ENCODE results near the gene PRMT7.

The PRMT7 gene

DNA sequence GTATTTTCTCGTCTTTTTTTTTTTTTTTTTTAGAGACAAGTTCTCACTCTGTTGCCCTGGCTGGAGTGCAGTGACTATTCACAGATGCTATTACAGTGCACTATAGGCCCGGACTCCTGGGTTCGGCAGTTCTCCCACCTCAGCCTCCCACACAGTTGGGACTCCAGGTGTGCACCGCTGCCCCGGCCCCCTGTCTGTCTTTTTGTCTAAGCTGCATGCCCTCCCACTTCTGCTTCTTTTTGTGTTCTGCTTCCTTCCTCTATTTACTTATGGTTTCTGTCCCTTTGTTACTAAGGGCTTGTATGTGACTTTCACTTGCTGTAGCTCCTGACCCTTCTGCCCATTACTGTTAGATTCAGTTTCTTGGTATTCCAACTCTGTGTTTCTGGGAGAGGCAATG is 26.0 kb upstream of the PRMT7 start:
- Histone ChIP-seq H3K9me2 (replicated peaks; ENCODE audit: low read depth, low read length) (no peaks in the 10 kb centered on the region), H3K4me1 (ENCODE audit: insufficient read depth, low read length, poor library complexity, severe bottlenecking) (peaks cover 67% of the 10 kb centered on the region), H3F3A (ENCODE audit: low read depth) (peaks cover 17% of the 10 kb centered on the region), H3K36me3 (ENCODE audit: insufficient read depth, low read length) (peaks cover 7% of the 10 kb centered on the region; the same call in 1 of the 2 replicates), H3K4me3 (ENCODE audit: low read length, poor library complexity, severe bottlenecking) (peak overlapping the region; percentile 74), H3K27me3 (ENCODE audit: insufficient read depth, low read length, poor library complexity, severe bottlenecking) (no peaks in the 10 kb centered on the region), H4K20me1 (ENCODE audit: insufficient read depth, low read length, poor library complexity, severe bottlenecking) (peaks cover 7% of the 10 kb centered on the region), H3K4me2 (ENCODE audit: low read depth, low read length, poor library complexity, severe bottlenecking) (peak overlapping the region; percentile 98), H3K79me2 (ENCODE audit: insufficient read depth, low read length) (peaks cover 57% of the 10 kb centered on the region), H3K9ac (ENCODE audit: low read depth, low read length, poor library complexity, severe bottlenecking) (peak overlapping the region; percentile 82), H2AFZ (ENCODE audit: low read length) (no peak overlapping the region), H3K9me3 (ENCODE audit: insufficient read depth, low read depth, low read length) (no peaks in the 10 kb centered on the region)
- no peak for TF ChIP-seq EZH2phosphoT487 (IDR thresholded peaks at IDR 0.05; ENCODE audit: borderline replicate concordance)
- TF ChIP-seq, protein P1, sequence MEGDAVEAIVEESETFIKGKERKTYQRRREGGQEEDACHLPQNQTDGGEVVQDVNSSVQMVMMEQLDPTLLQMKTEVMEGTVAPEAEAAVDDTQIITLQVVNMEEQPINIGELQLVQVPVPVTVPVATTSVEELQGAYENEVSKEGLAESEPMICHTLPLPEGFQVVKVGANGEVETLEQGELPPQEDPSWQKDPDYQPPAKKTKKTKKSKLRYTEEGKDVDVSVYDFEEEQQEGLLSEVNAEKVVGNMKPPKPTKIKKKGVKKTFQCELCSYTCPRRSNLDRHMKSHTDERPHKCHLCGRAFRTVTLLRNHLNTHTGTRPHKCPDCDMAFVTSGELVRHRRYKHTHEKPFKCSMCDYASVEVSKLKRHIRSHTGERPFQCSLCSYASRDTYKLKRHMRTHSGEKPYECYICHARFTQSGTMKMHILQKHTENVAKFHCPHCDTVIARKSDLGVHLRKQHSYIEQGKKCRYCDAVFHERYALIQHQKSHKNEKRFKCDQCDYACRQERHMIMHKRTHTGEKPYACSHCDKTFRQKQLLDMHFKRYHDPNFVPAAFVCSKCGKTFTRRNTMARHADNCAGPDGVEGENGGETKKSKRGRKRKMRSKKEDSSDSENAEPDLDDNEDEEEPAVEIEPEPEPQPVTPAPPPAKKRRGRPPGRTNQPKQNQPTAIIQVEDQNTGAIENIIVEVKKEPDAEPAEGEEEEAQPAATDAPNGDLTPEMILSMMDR (conservative IDR thresholded peaks at IDR 0.05; ENCODE audit: low read length): no peak

DNA sequence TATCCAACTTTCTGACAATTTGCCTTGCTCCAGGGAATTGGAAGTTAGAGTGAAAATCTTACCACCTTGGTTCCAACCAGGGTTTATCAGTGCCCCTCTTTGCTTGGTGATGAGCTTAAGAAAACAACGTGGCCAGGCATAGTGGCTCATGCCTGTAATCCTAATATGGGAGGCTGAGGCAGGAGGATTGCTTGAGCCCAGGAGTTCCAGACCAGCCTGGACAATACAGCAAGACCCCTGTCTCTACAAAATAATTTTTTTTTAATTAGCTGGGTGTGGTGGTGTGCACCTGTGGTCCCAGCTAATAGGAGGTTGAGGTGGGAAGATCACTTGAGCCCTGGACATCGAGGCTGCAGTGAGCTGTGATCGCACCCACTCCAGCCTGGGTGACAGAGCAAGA is 25.1 kb upstream of the PRMT7 start:
- no peaks in the 10 kb centered on the region for H3K9me2 ChIP-seq (replicated peaks; ENCODE audit: low read depth, low read length)
- H3K27me3 ChIP-seq (ENCODE audit: insufficient read depth, low read length, poor library complexity, severe bottlenecking): no peaks in the 10 kb centered on the region
- no peaks in the 10 kb centered on the region for H3K9me3 ChIP-seq (ENCODE audit: insufficient read depth, low read depth, low read length)
- peaks cover 19% of the 10 kb centered on the region for H3F3A ChIP-seq (ENCODE audit: low read depth)
- peaks cover 7% of the 10 kb centered on the region for H4K20me1 ChIP-seq (ENCODE audit: insufficient read depth, low read length, poor library complexity, severe bottlenecking)
- TF ChIP-seq EZH2phosphoT487 (IDR thresholded peaks at IDR 0.05; ENCODE audit: borderline replicate concordance): no peak
- TF ChIP-seq, protein P1 (conservative IDR thresholded peaks at IDR 0.05; ENCODE audit: low read length): no peak
- H3K4me1 ChIP-seq (ENCODE audit: insufficient read depth, low read length, poor library complexity, severe bottlenecking): peaks cover 75% of the 10 kb centered on the region
- peak overlapping the region; percentile 98 for H3K4me2 ChIP-seq (ENCODE audit: low read depth, low read length, poor library complexity, severe bottlenecking)
- H3K9ac ChIP-seq (ENCODE audit: low read depth, low read length, poor library complexity, severe bottlenecking): peak overlapping the region; percentile 82
- peaks cover 55% of the 10 kb centered on the region for H3K79me2 ChIP-seq (ENCODE audit: insufficient read depth, low read length)
- no peak overlapping the region for H2AFZ ChIP-seq (ENCODE audit: low read length)
- H3K36me3 ChIP-seq (ENCODE audit: insufficient read depth, low read length): peaks cover 10% of the 10 kb centered on the region; the same call in 1 of the 2 replicates
- peak overlapping the region; percentile 74 for H3K4me3 ChIP-seq (ENCODE audit: low read length, poor library complexity, severe bottlenecking)

DNA sequence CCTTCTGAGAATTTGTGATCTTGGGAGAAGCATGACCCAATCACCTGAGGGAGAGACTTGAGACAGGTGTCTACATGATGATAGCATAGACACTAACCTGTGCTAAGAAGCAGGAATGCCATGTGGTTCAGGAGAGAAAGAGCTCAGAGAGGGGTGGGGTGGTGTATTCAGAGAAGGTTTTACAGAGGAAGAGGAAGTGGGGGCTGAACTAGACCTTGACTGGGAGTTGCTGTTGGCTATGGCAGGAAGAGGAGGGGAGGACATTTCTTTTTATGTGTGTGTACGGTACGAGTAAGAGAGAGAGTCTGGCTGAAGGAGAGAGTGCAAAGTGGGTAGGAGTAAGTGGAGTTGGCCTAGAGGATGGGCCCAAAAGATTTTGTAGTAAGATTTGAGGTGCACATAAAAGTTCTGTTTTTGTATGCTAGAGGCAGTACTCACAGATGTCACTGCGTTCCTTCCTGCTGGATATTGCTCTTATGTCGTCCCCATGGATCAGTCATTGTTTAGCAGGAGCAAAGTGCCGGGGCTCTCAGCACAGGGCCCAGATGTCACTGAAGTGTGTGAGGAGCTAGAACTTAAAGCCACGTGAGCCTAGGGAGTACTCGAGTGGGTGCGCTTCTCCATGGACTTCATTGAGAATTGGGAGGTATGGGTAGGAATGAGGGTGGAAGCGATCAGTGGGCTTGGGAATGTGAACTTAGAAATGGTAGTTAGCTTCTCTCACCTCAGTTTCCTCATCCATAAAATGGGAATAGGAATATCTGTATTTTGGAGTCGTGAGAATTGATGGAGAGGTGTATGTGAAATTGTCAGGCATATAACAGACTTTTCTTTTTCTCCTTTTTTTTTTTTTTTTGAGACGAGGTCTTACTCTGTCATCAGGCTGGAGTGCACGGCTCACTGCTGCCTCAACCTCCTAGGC is 24.4 kb upstream of the PRMT7 start:
- Histone ChIP-seq H3K4me2 (ENCODE audit: low read depth, low read length, poor library complexity, severe bottlenecking) (peak overlapping the region; percentile 98), H3K9me3 (ENCODE audit: insufficient read depth, low read depth, low read length) (no peaks in the 10 kb centered on the region), H3K4me3 (ENCODE audit: low read length, poor library complexity, severe bottlenecking) (peak overlapping the region; percentile 74)

More for the DNA sequence above, 24.4 kb upstream of the PRMT7 start:
- Histone ChIP-seq H3K27me3 (ENCODE audit: insufficient read depth, low read length, poor library complexity, severe bottlenecking) (no peaks in the 10 kb centered on the region), H3F3A (ENCODE audit: low read depth) (peaks cover 19% of the 10 kb centered on the region), H4K20me1 (ENCODE audit: insufficient read depth, low read length, poor library complexity, severe bottlenecking) (peaks cover 7% of the 10 kb centered on the region), H3K4me1 (ENCODE audit: insufficient read depth, low read length, poor library complexity, severe bottlenecking) (peaks cover 78% of the 10 kb centered on the region), H3K79me2 (ENCODE audit: insufficient read depth, low read length) (peaks cover 56% of the 10 kb centered on the region), H3K36me3 (ENCODE audit: insufficient read depth, low read length) (peaks cover 17% of the 10 kb centered on the region; the same call in 1 of the 2 replicates), H3K9ac (ENCODE audit: low read depth, low read length, poor library complexity, severe bottlenecking) (peak overlapping the region; percentile 82), H3K9me2 (replicated peaks; ENCODE audit: low read depth, low read length) (no peaks in the 10 kb centered on the region), H2AFZ (ENCODE audit: low read length) (no peak overlapping the region)
- TF ChIP-seq, protein P1 (conservative IDR thresholded peaks at IDR 0.05; ENCODE audit: low read length): no peak
- no peak for TF ChIP-seq EZH2phosphoT487 (IDR thresholded peaks at IDR 0.05; ENCODE audit: borderline replicate concordance)
